Measurements from ENCODE around the gene SEMA7A.

SEMA7A gene

GRCh38 chr15:74434263-74435136 lies 742 bp upstream of the SEMA7A start:
- H3K9me3 ChIP-seq (ENCODE audit: insufficient read depth, low read length) = no peaks in the 10 kb centered on the region
- TF ChIP-seq CTCF (IDR thresholded peaks at IDR 0.05; ENCODE audit: insufficient read depth, low read length, poor library complexity, severe bottlenecking) (no peak), EZH2phosphoT487 (conservative IDR thresholded peaks at IDR 0.05; ENCODE audit: low read length) (no peak)
- H3K79me2 ChIP-seq (ENCODE audit: insufficient read depth, low read length) = no peaks in the 10 kb centered on the region
- H3F3A ChIP-seq (ENCODE audit: insufficient read depth) = no peaks in the 10 kb centered on the region
- no peaks in the 10 kb centered on the region for H4K20me1 ChIP-seq (ENCODE audit: low read depth, low read length)
- no peak overlapping the region for H3K4me3 ChIP-seq (ENCODE audit: insufficient read depth, low read length, poor library complexity, severe bottlenecking)
- no peaks in the 10 kb centered on the region for H3K9me2 ChIP-seq (replicated peaks; ENCODE audit: insufficient read depth, low read length)
- H3K27me3 ChIP-seq (ENCODE audit: low read length) = no peaks in the 10 kb centered on the region
- no peak overlapping the region for H2AFZ ChIP-seq (ENCODE audit: low read depth, low read length, severe bottlenecking)
- H3K36me3 ChIP-seq (ENCODE audit: low read length) = no peaks in the 10 kb centered on the region
- no peak overlapping the region for H3K27ac ChIP-seq (ENCODE audit: low read depth, low read length)
- H3K9ac ChIP-seq (ENCODE audit: low read length) = no peak overlapping the region
- H3K4me2 ChIP-seq (ENCODE audit: low read depth, low read length, poor library complexity, severe bottlenecking) = peak overlapping the region; percentile 76

GRCh38 chr15:74432968-74433591 lies 678 bp downstream of the SEMA7A start:
- no peaks in the 10 kb centered on the region for H3K27me3 ChIP-seq (ENCODE audit: low read length)
- H3K36me3 ChIP-seq (ENCODE audit: low read length) = no peaks in the 10 kb centered on the region
- no peaks in the 10 kb centered on the region for H3F3A ChIP-seq (ENCODE audit: insufficient read depth)
- peak overlapping the region; percentile 60 for H3K4me3 ChIP-seq (ENCODE audit: insufficient read depth, low read length, poor library complexity, severe bottlenecking)
- peak overlapping the region; percentile 76 for H3K4me2 ChIP-seq (ENCODE audit: low read depth, low read length, poor library complexity, severe bottlenecking)
- H3K27ac ChIP-seq (ENCODE audit: low read depth, low read length) = no peak overlapping the region
- H2AFZ ChIP-seq (ENCODE audit: low read depth, low read length, severe bottlenecking) = peak overlapping the region; percentile 63
- H4K20me1 ChIP-seq (ENCODE audit: low read depth, low read length) = no peaks in the 10 kb centered on the region
- TF ChIP-seq EZH2phosphoT487 (conservative IDR thresholded peaks at IDR 0.05; ENCODE audit: low read length) (no peak), CTCF (IDR thresholded peaks at IDR 0.05; ENCODE audit: insufficient read depth, low read length, poor library complexity, severe bottlenecking) (no peak)
- peak overlapping the region; percentile 37 for H3K9ac ChIP-seq (ENCODE audit: low read length)
- H3K79me2 ChIP-seq (ENCODE audit: insufficient read depth, low read length) = no peaks in the 10 kb centered on the region
- no peaks in the 10 kb centered on the region for H3K9me2 ChIP-seq (replicated peaks; ENCODE audit: insufficient read depth, low read length)
- no peaks in the 10 kb centered on the region for H3K9me3 ChIP-seq (ENCODE audit: insufficient read depth, low read length)

GRCh38 chr15:74432271-74432967 lies 1.3 kb downstream of the SEMA7A start:
- no peaks in the 10 kb centered on the region for H3F3A ChIP-seq (ENCODE audit: insufficient read depth)
- TF ChIP-seq EZH2phosphoT487 (conservative IDR thresholded peaks at IDR 0.05; ENCODE audit: low read length) = no peak
- no peak for TF ChIP-seq CTCF (IDR thresholded peaks at IDR 0.05; ENCODE audit: insufficient read depth, low read length, poor library complexity, severe bottlenecking)
- H3K79me2 ChIP-seq (ENCODE audit: insufficient read depth, low read length) = no peaks in the 10 kb centered on the region
- H3K9me2 ChIP-seq (replicated peaks; ENCODE audit: insufficient read depth, low read length) = no peaks in the 10 kb centered on the region
- peak overlapping the region; percentile 76 for H3K4me2 ChIP-seq (ENCODE audit: low read depth, low read length, poor library complexity, severe bottlenecking)
- no peak overlapping the region for H3K9ac ChIP-seq (ENCODE audit: low read length)
- no peak overlapping the region for H3K4me3 ChIP-seq (ENCODE audit: insufficient read depth, low read length, poor library complexity, severe bottlenecking)
- no peak overlapping the region for H2AFZ ChIP-seq (ENCODE audit: low read depth, low read length, severe bottlenecking)
- H3K27me3 ChIP-seq (ENCODE audit: low read length) = no peaks in the 10 kb centered on the region
- no peaks in the 10 kb centered on the region for H3K36me3 ChIP-seq (ENCODE audit: low read length)
- H3K27ac ChIP-seq (ENCODE audit: low read depth, low read length) = no peak overlapping the region
- no peaks in the 10 kb centered on the region for H3K9me3 ChIP-seq (ENCODE audit: insufficient read depth, low read length)
- H4K20me1 ChIP-seq (ENCODE audit: low read depth, low read length) = no peaks in the 10 kb centered on the region
